Stomach (tissue), 4 donors: ENCODE measurements around the gene PELO.

Experiments
- CTCF ChIP-seq, 7 experiments: fragments of 450-650 bp in 4 of 7; fragments of 200-600 bp in 3 of 7; sonication (generic) in 3 of 7; IDR thresholded peaks; one replicate each; pipeline ENCODE4 v1.5.1; 2016 to 2019; ENCODE audit warnings: antibody characterized with exemption in 7 of 7, control low read depth in 2 of 7, mild to moderate bottlenecking in 1 of 7
- EP300 ChIP-seq: sonication (generic); formaldehyde crosslinking; IDR thresholded peaks from one replicate; pipeline ENCODE4 v1.6.1; 2017; ENCODE audit warnings: antibody characterized with exemption
- POLR2A ChIP-seq, 4 donors: fragments of 450-650 bp; IDR thresholded peaks; one replicate each; pipeline ENCODE4 v1.6.1; 2016; ENCODE audit warnings: antibody characterized with exemption in 4 of 4, control low read depth in 2 of 4, mild to moderate bottlenecking in 1 of 4, moderate library complexity in 1 of 4
- POLR2AphosphoS5 ChIP-seq, 3 donors: sonication (generic); formaldehyde crosslinking; IDR thresholded peaks; one replicate each; pipeline ENCODE4 v1.6.1; 2016; ENCODE audit warnings: antibody characterized with exemption in 3 of 3

- TF ChIP-seq CTCF (IDR thresholded peaks at IDR 0.05) (no peak), POLR2A (IDR thresholded peaks at IDR 0.05) (no peak), POLR2AphosphoS5 (IDR thresholded peaks at IDR 0.05) (no peak), EP300 (no peak)
Observed at GRCh38 chr5:52805615-52806014, 17.9 kb downstream of the PELO start.
